Osteoblast (primary cell): ENCODE results near the gene PIK3R6. TPM values are rescaled to one million over a fixed set of nuclear protein-coding genes. Genes with fewer than 3 reads are reported as not detected.

Experiments used
- DNase-seq: peaks from one replicate; pipeline ENCODE4 v3.0.0; 2011; ENCODE audit warnings: low spot score, mixed read lengths; ENCODE audit not compliant: insufficient read length; ENCODE audit errors: missing footprints
- H2AFZ ChIP-seq: 2 replicates; pipeline ENCODE4 v1.6.0; 2011; ENCODE audit warnings: mild to moderate bottlenecking, low read length
- H3K27ac ChIP-seq: 2 replicates; pipeline ENCODE4 v1.5.1; 2011; ENCODE audit warnings: mild to moderate bottlenecking, low read depth, low read length, moderate library complexity
- H3K27me3 ChIP-seq: 2 replicates; pipeline ENCODE4 v1.6.0; 2012; ENCODE audit warnings: mild to moderate bottlenecking, control low read depth, inconsistent platforms, low read length, moderate library complexity; ENCODE audit not compliant: insufficient read depth
- H3K36me3 ChIP-seq: 2 replicates; pipeline ENCODE4 v1.5.1; 2011; ENCODE audit warnings: mild to moderate bottlenecking, low read length, control low read depth, moderate library complexity; ENCODE audit not compliant: insufficient read depth
- H3K4me1 ChIP-seq: 2 replicates; pipeline ENCODE4 v1.5.1; 2011; ENCODE audit warnings: mild to moderate bottlenecking, low read length, control low read depth, moderate library complexity; ENCODE audit not compliant: insufficient read depth
- H3K4me2 ChIP-seq: 2 replicates; pipeline ENCODE4 v1.6.0; 2011; ENCODE audit warnings: mild to moderate bottlenecking, low read length; ENCODE audit not compliant: insufficient read depth
- H3K4me3 ChIP-seq: fragments of 200-600 bp; sonication (generic); 3 replicates; pipeline ENCODE4 v1.5.1; 2012; ENCODE audit warnings: mild to moderate bottlenecking, low read length, inconsistent platforms; ENCODE audit not compliant: insufficient read depth
- H3K79me2 ChIP-seq: 2 replicates; pipeline ENCODE4 v1.6.0; 2012; ENCODE audit warnings: mild to moderate bottlenecking, low read length, control low read depth, inconsistent platforms; ENCODE audit not compliant: insufficient read depth
- H3K9me3 ChIP-seq: 2 replicates; pipeline ENCODE4 v1.5.1; 2011; ENCODE audit warnings: low read depth, low read length, control low read depth
- H4K20me1 ChIP-seq: 2 replicates; pipeline ENCODE4 v1.6.0; 2012; ENCODE audit warnings: mild to moderate bottlenecking, low read length, control low read depth; ENCODE audit not compliant: insufficient read depth
- CTCF ChIP-seq: IDR thresholded peaks from 2 replicates; pipeline ENCODE4 v1.5.1; 2011; ENCODE audit warnings: mild to moderate bottlenecking, low read depth, low read length, moderate library complexity; ENCODE audit errors: extremely low read depth
- total RNA-seq: library from RNA; depleted of rRNA; stranded (reverse); fragments of >200 nt; gene quantifications from 2 replicates; pipeline ENCODE4 v1.2.3, GENCODE V29; 2012

PIK3R6 gene
- total RNA-seq, 1 donor: not detected

DNA sequence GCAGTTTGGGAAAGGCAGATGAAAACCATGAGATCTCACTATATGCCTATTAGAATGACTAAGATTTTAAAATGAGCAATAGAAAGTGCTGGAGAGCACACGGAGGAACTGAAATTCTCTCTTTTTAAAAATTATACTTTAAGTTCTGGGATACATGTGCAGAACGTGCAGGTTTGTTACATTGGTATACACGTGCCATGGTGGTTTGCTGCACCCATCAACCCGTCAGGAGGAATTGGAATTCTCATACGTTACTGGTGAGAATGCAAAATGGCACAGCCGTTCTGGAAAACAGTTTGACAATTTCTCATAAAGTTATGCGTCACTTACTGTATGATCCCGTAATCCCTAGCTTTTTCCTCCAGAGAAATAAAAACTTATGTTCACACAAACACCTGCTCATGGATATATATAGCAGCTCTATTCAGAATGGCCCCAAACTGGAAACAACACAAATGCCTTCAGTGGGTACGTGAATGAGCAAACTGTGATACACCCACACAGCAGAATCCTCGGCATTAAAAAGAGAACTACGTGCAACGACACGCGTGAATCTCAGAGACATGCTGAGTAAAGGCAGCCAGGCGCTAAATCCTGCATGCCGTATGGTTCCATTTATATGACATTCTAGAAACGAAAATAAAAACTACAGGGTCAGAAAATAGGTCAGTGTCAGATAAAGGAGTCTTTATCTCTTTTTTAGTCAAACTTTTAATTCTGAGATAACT, 11.8 kb downstream of the PIK3R6 start:
- TF ChIP-seq CTCF: no peak
- H4K20me1 ChIP-seq: no peaks in the 10 kb centered on the region
- no peak overlapping the region for H3K27ac ChIP-seq
- no peaks in the 10 kb centered on the region for H3K27me3 ChIP-seq
- H3K4me1 ChIP-seq: peaks cover 40% of the 10 kb centered on the region
- no peaks in the 10 kb centered on the region for H3K9me3 ChIP-seq
- H2AFZ ChIP-seq: no peak overlapping the region
- peak overlapping the region; percentile 67 for H3K4me2 ChIP-seq
- DNase-seq: no peak
- no peaks in the 10 kb centered on the region for H3K36me3 ChIP-seq
- peak overlapping the region; percentile 36 for H3K4me3 ChIP-seq
- no peaks in the 10 kb centered on the region for H3K79me2 ChIP-seq

DNA sequence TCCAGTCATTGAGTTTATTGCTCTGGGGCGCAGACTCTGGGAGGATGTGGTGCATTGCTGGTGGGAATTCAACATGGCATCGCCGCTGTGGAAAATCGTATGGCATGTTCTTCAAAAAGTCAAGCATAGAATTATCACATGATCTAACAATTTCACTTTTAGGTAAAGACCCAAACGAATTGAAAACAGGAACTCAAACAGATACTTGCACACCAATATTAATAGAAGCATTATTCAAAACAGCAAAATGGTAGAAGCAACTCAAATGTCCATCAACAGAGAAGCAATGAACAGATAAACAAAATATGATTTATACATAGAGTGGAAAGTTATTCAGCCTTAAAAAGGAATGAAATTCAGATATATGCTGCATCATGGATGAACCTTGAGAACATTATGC, 15.9 kb downstream of the PIK3R6 start:
- Histone ChIP-seq H3K27ac (no peak overlapping the region), H3K4me3 (no peak overlapping the region)
- TF ChIP-seq CTCF: no peak

GRCh38 chr17:8849311-8850041, 18.0 kb downstream of the PIK3R6 start:
- Histone ChIP-seq H3K27ac (no peak overlapping the region), H3K4me3 (no peak overlapping the region), H4K20me1 (no peaks in the 10 kb centered on the region), H3K36me3 (no peaks in the 10 kb centered on the region), H3K9me3 (no peaks in the 10 kb centered on the region), H3K79me2 (no peaks in the 10 kb centered on the region), H2AFZ (no peak overlapping the region), H3K4me1 (no peaks in the 10 kb centered on the region), H3K4me2 (no peak overlapping the region), H3K27me3 (no peaks in the 10 kb centered on the region)
- no peak for TF ChIP-seq CTCF
- no peak for DNase-seq

More for the DNA sequence above, 15.9 kb downstream of the PIK3R6 start:
- H3K79me2 ChIP-seq: no peaks in the 10 kb centered on the region
- no peaks in the 10 kb centered on the region for H3K9me3 ChIP-seq
- H3K4me1 ChIP-seq: peaks cover 6% of the 10 kb centered on the region
- H3K36me3 ChIP-seq: no peaks in the 10 kb centered on the region
- DNase-seq: no peak
- H3K4me2 ChIP-seq: no peak overlapping the region
- H4K20me1 ChIP-seq: no peaks in the 10 kb centered on the region
- no peak overlapping the region for H2AFZ ChIP-seq
- H3K27me3 ChIP-seq: no peaks in the 10 kb centered on the region

DNA sequence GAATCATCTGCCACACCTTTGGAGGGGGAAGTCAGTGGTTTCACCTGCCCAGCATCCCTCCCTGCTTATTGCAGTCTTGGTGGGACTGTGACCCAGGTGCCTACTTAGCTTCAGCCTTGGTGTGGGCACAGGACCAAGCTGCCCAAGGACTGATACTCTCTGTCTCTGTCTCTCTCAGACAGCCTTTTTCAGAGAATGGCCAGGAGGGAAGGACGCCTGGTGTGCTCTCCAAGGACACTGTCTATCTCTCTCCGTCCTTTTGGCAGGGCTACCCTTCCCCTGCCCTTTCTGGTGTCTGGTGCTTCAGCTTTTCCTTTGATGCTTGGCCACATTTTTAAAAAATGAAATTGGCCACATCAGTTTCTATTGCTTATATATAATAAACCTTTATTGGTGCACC, 19.6 kb downstream of the PIK3R6 start:
- H2AFZ ChIP-seq: no peak overlapping the region

More for the DNA sequence above, 19.6 kb downstream of the PIK3R6 start:
- H3K79me2 ChIP-seq: no peaks in the 10 kb centered on the region
- H3K27me3 ChIP-seq: no peaks in the 10 kb centered on the region
- H4K20me1 ChIP-seq: no peaks in the 10 kb centered on the region
- H3K4me2 ChIP-seq: no peak overlapping the region
- no peaks in the 10 kb centered on the region for H3K36me3 ChIP-seq
- TF ChIP-seq CTCF: no peak
- no peak overlapping the region for H3K27ac ChIP-seq
- no peaks in the 10 kb centered on the region for H3K4me1 ChIP-seq
- no peak overlapping the region for H3K4me3 ChIP-seq
- DNase-seq: no peak
- no peaks in the 10 kb centered on the region for H3K9me3 ChIP-seq
